H9 (cell line): ENCODE data around the gene RTL5. TPM values are rescaled to one million over a fixed set of nuclear protein-coding genes. Genes with fewer than 3 reads are reported as not detected.

Source experiments
- DNase-seq: peaks from one replicate; pipeline ENCODE4 v3.0.0-alpha.2; 2017
- H2AFZ ChIP-seq: one replicate; pipeline ENCODE4 v1.6.1; 2013; ENCODE audit warnings: mild to moderate bottlenecking, low read length, control low read depth, moderate library complexity
- H2AK5ac ChIP-seq: 2 replicates; pipeline ENCODE4 v1.6.1; 2013; ENCODE audit warnings: low read length, control low read depth, mixed read lengths; ENCODE audit not compliant: insufficient read length
- H2BK120ac ChIP-seq: one replicate; pipeline ENCODE4 v1.6.1; 2013; ENCODE audit warnings: low read depth, mild to moderate bottlenecking, low read length, control low read depth, inconsistent platforms; ENCODE audit not compliant: poor library complexity, severe bottlenecking
- H2BK12ac ChIP-seq: 2 replicates; pipeline ENCODE4 v1.6.1; 2013; ENCODE audit warnings: low read length, control low read depth, mixed read lengths, low read depth; ENCODE audit not compliant: insufficient read length
- H2BK15ac ChIP-seq: 2 replicates; pipeline ENCODE4 v1.6.1; 2013; ENCODE audit warnings: low read depth, low read length, control low read depth
- H2BK20ac ChIP-seq: one replicate; pipeline ENCODE4 v1.6.1; 2013; ENCODE audit warnings: low read depth, mild to moderate bottlenecking, low read length, control low read depth, inconsistent platforms; ENCODE audit not compliant: poor library complexity, severe bottlenecking
- H2BK5ac ChIP-seq: 2 replicates; pipeline ENCODE4 v1.6.1; 2013; ENCODE audit warnings: low read length, control low read depth, mixed read lengths; ENCODE audit not compliant: insufficient read length
- H3K14ac ChIP-seq: 2 replicates; pipeline ENCODE4 v1.6.1; 2013; ENCODE audit warnings: low read length, control low read depth; ENCODE audit not compliant: insufficient read depth
- H3K18ac ChIP-seq: 2 replicates; pipeline ENCODE4 v1.6.1; 2013; ENCODE audit warnings: low read depth, mild to moderate bottlenecking, mixed read lengths, low read length, control low read depth; ENCODE audit not compliant: insufficient read length
- H3K23ac ChIP-seq: 2 replicates; pipeline ENCODE4 v1.6.1; 2013; ENCODE audit warnings: low read length, control low read depth, mixed read lengths, low read depth; ENCODE audit not compliant: insufficient read length
- H3K23me2 ChIP-seq: 2 replicates; pipeline ENCODE4 v1.6.1; 2013; ENCODE audit warnings: low read depth, mild to moderate bottlenecking, mixed read lengths, low read length, control low read depth; ENCODE audit not compliant: insufficient read length, poor library complexity, severe bottlenecking
- H3K27ac ChIP-seq: 2 replicates; pipeline ENCODE4 v1.5.1; 2013; ENCODE audit warnings: low read length, control low read depth, mixed read lengths, low read depth; ENCODE audit not compliant: insufficient read length
- H3K27me3 ChIP-seq: 2 replicates; pipeline ENCODE4 v1.6.1; 2013; ENCODE audit warnings: low read length, control low read depth, inconsistent platforms; ENCODE audit not compliant: insufficient read depth
- H3K4ac ChIP-seq: 2 replicates; pipeline ENCODE4 v1.6.1; 2013; ENCODE audit warnings: low read depth, mild to moderate bottlenecking, control low read depth, inconsistent platforms, low read length, moderate library complexity
- H3K4me1 ChIP-seq: 2 replicates; pipeline ENCODE4 v1.6.1; 2013; ENCODE audit warnings: low read length, control low read depth, inconsistent platforms; ENCODE audit not compliant: insufficient read depth
- H3K4me2 ChIP-seq: 2 replicates; pipeline ENCODE4 v1.6.1; 2013; ENCODE audit warnings: low read length, control low read depth, mixed read lengths; ENCODE audit not compliant: insufficient read length, insufficient read depth
- H3K56ac ChIP-seq: 2 replicates; pipeline ENCODE4 v1.6.1; 2013; ENCODE audit warnings: low read depth, mild to moderate bottlenecking, mixed read lengths, low read length, control low read depth; ENCODE audit not compliant: insufficient read length
- H3K79me1 ChIP-seq: 2 replicates; pipeline ENCODE4 v1.6.1; 2013; ENCODE audit warnings: low read depth, mild to moderate bottlenecking, moderate library complexity, low read length, control low read depth, inconsistent platforms; ENCODE audit not compliant: insufficient read depth, poor library complexity, severe bottlenecking
- H3K79me2 ChIP-seq: 2 replicates; pipeline ENCODE4 v1.6.1; 2013; ENCODE audit warnings: low read length, control low read depth, inconsistent platforms; ENCODE audit not compliant: insufficient read depth
- H3K9ac ChIP-seq: 2 replicates; pipeline ENCODE4 v1.6.1; 2013; ENCODE audit warnings: low read length, control low read depth, mixed read lengths; ENCODE audit not compliant: insufficient read length; ENCODE audit errors: extremely low read depth
- H3K9me3 ChIP-seq: one replicate; pipeline ENCODE4 v1.6.1; 2013; ENCODE audit warnings: low read depth, low read length, inconsistent platforms; ENCODE audit not compliant: control insufficient read depth
- H3T11ph ChIP-seq: one replicate; pipeline ENCODE4 v1.6.1; 2013; ENCODE audit warnings: mild to moderate bottlenecking, low read length, control low read depth, inconsistent platforms
- H4K20me1 ChIP-seq: one replicate; pipeline ENCODE4 v1.6.1; 2013; ENCODE audit not compliant: control insufficient read depth, insufficient read length, insufficient read depth
- H4K5ac ChIP-seq: 2 replicates; pipeline ENCODE4 v1.6.1; 2013; ENCODE audit warnings: low read depth, mild to moderate bottlenecking, mixed read lengths, low read length, control low read depth; ENCODE audit not compliant: insufficient read length
- H4K8ac ChIP-seq: replicated peaks from 2 replicates; pipeline ENCODE4 v1.6.1; 2013; ENCODE audit warnings: low read length, control low read depth, mixed read lengths, low read depth; ENCODE audit not compliant: insufficient read length
- H4K91ac ChIP-seq: 2 replicates; pipeline ENCODE4 v1.6.1; 2013; ENCODE audit warnings: low read depth, mild to moderate bottlenecking, moderate library complexity, mixed read lengths, low read length, control low read depth; ENCODE audit not compliant: insufficient read length
- H3K27ac Mint-ChIP-seq, 3 experiments: 2 replicates in 2 of 3; 3 replicates in 1 of 3; pipeline ENCODE4 v1.8.0; 2020 to 2021; ENCODE audit warnings: mixed read lengths in 3 of 3, mild to moderate bottlenecking in 1 of 3, moderate library complexity in 1 of 3
- H3K27me3 Mint-ChIP-seq: 2 replicates; pipeline ENCODE4 v1.8.0; 2021; ENCODE audit warnings: low read depth, mild to moderate bottlenecking, moderate library complexity, mixed read lengths
- H3K36me3 Mint-ChIP-seq, 3 experiments: 2 replicates in 2 of 3; 3 replicates in 1 of 3; pipeline ENCODE4 v1.8.0; 2020 to 2021; ENCODE audit warnings: low read depth in 3 of 3, mixed read lengths in 3 of 3; ENCODE audit not compliant: insufficient read depth in 1 of 3
- H3K4me1 Mint-ChIP-seq, 2 experiments: 2 replicates each; pipeline ENCODE4 v1.8.0; 2020; ENCODE audit warnings: mixed read lengths in 2 of 2
- H3K4me3 Mint-ChIP-seq, 2 experiments: 2 replicates in 1 of 2; 3 replicates in 1 of 2; pipeline ENCODE4 v1.8.0; 2020 to 2021; ENCODE audit warnings: mild to moderate bottlenecking in 2 of 2, mixed read lengths in 2 of 2, moderate library complexity in 1 of 2
- H3K9me3 Mint-ChIP-seq, 2 experiments: 2 replicates in 1 of 2; 3 replicates in 1 of 2; pipeline ENCODE4 v1.8.0; 2020; ENCODE audit warnings: mild to moderate bottlenecking in 2 of 2, mixed read lengths in 2 of 2, moderate library complexity in 1 of 2
- WGBS: extraction: QIAGEN DNeasy Blood & Tissue Kit; methylation state at CpG from one replicate; pipeline ENCODE4 v1.1.7; 2013; ENCODE audit warnings: missing lambda C conversion rate, low lambda C conversion rate, mixed read lengths; ENCODE audit not compliant: insufficient read length; ENCODE audit errors: extremely low coverage; 5-methylcytosine and 5-hydroxymethylcytosine counted together
- total RNA-seq: library from RNA; stranded (reverse); gene quantifications from 2 replicates; pipeline ENCODE4 v1.2.1, GENCODE V29; 2021
- TF ChIP-seq, protein P1 (sequence below): fragments of 200-600 bp; sonication (generic); conservative IDR thresholded peaks from 3 replicates; pipeline ENCODE4 v1.8.0; 2021; ENCODE audit warnings: antibody characterized with exemption, mild to moderate bottlenecking

The RTL5 gene
- total RNA-seq, 1 experiment from 2014 or later, result 1.2 TPM

DNA sequence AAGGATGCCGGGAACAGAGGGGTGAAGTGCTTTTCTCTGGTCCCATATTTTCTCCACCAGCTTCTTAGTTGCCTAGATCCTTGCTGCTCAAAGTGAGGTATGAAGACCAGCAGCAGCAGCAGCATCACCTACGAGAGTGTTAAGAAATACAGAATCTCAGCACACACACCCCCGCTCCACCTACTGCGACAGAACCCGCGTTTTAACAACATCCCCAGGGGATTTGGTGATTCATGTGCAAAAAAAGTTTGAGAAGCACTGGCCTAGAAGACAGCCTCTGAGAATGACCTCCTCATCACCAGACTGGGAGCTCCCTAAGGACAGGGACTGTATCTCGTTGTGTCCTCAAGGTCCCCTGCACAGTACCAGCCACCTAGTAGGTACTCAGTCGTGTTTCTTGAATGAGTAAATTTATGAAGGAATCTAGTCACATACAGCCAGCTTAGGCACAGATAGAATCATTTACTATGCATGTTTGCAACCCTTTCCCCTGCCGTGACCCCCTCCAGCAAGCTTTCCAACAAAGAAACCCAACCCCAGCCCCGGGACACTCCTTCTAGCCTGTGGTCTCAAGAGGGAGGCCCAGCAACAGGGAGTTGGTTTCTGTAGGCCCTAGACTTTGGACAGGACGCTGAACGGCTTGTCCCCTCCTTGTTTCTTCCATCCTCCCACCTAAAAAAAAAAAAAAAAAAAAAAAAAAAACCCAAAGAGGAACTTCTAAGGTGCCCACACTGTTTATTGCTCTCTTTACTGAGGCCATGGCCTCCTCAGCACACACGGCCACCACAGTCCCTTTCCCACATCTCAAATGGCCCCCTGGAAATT, 21.5 kb downstream of the RTL5 start:
- no peak overlapping the region for H2BK20ac ChIP-seq
- no CpG with 5 or more reads among the region's 13 CpGs for WGBS
- no peak for DNase-seq

More for the DNA sequence above, 21.5 kb downstream of the RTL5 start:
- Histone ChIP-seq H3K27me3 (no peaks in the 10 kb centered on the region), H3K9me3 (peaks cover 19% of the 10 kb centered on the region), H2AFZ (no peak overlapping the region), H3K79me1 (no peaks in the 10 kb centered on the region), H2BK5ac (no peak overlapping the region), H3K4me1 (no peaks in the 10 kb centered on the region), H3K23me2 (no peaks in the 10 kb centered on the region), H4K20me1 (no peaks in the 10 kb centered on the region), H3T11ph (no peak overlapping the region), H3K56ac (no peak overlapping the region), H2BK120ac (no peak overlapping the region), H2BK12ac (no peak overlapping the region), H3K9ac (no peak overlapping the region), H3K14ac (no peak overlapping the region), H3K27ac (no peak overlapping the region), H3K18ac (no peak overlapping the region), H2BK15ac (no peak overlapping the region), H4K5ac (no peak overlapping the region), H3K79me2 (no peaks in the 10 kb centered on the region), H4K8ac (no peak overlapping the region), H4K91ac (no peak overlapping the region), H2AK5ac (no peak overlapping the region), H3K23ac (no peak overlapping the region), H3K4me2 (no peak overlapping the region), H3K4ac (no peak overlapping the region)
- H3K27ac Mint-ChIP-seq, result peak overlapping the region in 1 of 3 experiments; percentile 34; a peak in 1 of 7 replicates
- no peaks in the 10 kb centered on the region; the same call in none of the 2 replicates for H3K27me3 Mint-ChIP-seq
- peaks cover 0 to 7% (median 2%) of the 10 kb centered on the region in 3 experiments; a peak in 3 of 7 replicates for H3K36me3 Mint-ChIP-seq
- TF ChIP-seq, protein P1, sequence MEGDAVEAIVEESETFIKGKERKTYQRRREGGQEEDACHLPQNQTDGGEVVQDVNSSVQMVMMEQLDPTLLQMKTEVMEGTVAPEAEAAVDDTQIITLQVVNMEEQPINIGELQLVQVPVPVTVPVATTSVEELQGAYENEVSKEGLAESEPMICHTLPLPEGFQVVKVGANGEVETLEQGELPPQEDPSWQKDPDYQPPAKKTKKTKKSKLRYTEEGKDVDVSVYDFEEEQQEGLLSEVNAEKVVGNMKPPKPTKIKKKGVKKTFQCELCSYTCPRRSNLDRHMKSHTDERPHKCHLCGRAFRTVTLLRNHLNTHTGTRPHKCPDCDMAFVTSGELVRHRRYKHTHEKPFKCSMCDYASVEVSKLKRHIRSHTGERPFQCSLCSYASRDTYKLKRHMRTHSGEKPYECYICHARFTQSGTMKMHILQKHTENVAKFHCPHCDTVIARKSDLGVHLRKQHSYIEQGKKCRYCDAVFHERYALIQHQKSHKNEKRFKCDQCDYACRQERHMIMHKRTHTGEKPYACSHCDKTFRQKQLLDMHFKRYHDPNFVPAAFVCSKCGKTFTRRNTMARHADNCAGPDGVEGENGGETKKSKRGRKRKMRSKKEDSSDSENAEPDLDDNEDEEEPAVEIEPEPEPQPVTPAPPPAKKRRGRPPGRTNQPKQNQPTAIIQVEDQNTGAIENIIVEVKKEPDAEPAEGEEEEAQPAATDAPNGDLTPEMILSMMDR, result no peak
- peaks cover 30 to 40% of the 10 kb centered on the region in 2 experiments for H3K4me1 Mint-ChIP-seq
- peaks cover 75 to 76% of the 10 kb centered on the region in 2 experiments for H3K9me3 Mint-ChIP-seq
- H3K4me3 Mint-ChIP-seq, result 0 out of 5 replicates have a peak overlapping the region, but pooled peaks of 1 of the 2 experiments have one; percentile 20
